KOPT-K1 (cell line): ENCODE results near the gene CORO2A.

Experiments used
- H3K27ac ChIP-seq: fragments of 200-600 bp; sonication (generic); 2 replicates; pipeline ENCODE4 v1.5.1; 2016; ENCODE audit warnings: antibody characterized with exemption, mild to moderate bottlenecking, low read depth, low read length; ENCODE audit not compliant: poor library complexity, severe bottlenecking
- H3K36me3 ChIP-seq: fragments of 200-600 bp; sonication (generic); 2 replicates; pipeline ENCODE4 v1.5.1; 2017; ENCODE audit warnings: antibody characterized with exemption, mild to moderate bottlenecking, low read length, moderate library complexity; ENCODE audit not compliant: insufficient read depth
- H3K9me3 ChIP-seq: fragments of 200-600 bp; sonication (generic); 2 replicates; pipeline ENCODE4 v1.5.1; 2017; ENCODE audit warnings: antibody characterized with exemption, low read length, mild to moderate bottlenecking; ENCODE audit not compliant: insufficient read depth, poor library complexity, severe bottlenecking

CORO2A gene, protein sequence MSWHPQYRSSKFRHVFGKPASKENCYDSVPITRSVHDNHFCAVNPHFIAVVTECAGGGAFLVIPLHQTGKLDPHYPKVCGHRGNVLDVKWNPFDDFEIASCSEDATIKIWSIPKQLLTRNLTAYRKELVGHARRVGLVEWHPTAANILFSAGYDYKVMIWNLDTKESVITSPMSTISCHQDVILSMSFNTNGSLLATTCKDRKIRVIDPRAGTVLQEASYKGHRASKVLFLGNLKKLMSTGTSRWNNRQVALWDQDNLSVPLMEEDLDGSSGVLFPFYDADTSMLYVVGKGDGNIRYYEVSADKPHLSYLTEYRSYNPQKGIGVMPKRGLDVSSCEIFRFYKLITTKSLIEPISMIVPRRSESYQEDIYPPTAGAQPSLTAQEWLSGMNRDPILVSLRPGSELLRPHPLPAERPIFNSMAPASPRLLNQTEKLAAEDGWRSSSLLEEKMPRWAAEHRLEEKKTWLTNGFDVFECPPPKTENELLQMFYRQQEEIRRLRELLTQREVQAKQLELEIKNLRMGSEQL

DNA sequence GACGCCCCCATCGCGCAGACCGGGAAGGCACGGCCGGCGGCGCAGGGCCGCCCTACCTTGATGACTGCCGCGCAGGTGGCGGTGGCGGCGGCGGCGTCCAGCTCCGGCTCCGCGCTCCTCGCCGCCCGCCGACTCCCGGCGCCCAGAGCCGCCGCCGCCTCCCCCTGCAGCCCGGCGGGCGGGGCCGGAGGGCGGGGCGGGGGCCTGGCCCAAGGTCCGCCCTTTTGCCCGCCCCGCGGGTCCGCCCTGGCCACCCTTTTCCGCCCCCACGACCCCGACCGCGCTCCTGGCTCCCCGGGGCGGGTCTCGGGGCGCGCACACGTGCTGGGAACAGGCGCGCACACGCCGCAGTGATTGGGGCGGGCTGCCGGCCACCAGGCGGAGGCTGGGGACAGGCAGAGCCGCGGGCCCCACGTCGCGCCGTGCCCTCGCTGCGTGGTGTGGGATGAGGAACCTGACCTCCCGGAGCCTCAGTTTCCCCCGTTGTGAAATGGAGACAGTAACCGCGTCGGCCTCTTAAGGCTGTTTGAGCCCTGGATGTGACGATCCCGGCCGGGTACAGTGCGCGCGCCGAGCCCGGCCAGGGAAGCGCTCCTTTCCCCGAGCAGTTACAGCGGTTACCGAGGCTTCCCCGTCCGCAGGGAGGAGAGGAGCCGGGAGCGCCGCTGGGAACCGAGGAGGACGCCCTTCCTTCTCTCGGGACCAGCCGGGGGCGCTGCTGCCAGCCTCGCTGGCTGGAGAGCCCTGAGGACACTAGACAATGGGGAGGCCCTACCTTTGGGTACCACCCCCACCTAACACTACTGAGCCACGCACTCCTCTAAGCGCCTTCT is at the start of gene CORO2A:
Gene CORO2A, minus strand, starts transcription at position 135 of the 833 bp plus-strand sequence. CDS start 34,977 bp downstream, outside the sequence.
- peak within 1 kb of the TSS; percentile 68 for H3K27ac ChIP-seq
- H3K36me3 ChIP-seq, result no peaks in the 10 kb centered on the region
- no peaks in the 10 kb centered on the region for H3K9me3 ChIP-seq

DNA sequence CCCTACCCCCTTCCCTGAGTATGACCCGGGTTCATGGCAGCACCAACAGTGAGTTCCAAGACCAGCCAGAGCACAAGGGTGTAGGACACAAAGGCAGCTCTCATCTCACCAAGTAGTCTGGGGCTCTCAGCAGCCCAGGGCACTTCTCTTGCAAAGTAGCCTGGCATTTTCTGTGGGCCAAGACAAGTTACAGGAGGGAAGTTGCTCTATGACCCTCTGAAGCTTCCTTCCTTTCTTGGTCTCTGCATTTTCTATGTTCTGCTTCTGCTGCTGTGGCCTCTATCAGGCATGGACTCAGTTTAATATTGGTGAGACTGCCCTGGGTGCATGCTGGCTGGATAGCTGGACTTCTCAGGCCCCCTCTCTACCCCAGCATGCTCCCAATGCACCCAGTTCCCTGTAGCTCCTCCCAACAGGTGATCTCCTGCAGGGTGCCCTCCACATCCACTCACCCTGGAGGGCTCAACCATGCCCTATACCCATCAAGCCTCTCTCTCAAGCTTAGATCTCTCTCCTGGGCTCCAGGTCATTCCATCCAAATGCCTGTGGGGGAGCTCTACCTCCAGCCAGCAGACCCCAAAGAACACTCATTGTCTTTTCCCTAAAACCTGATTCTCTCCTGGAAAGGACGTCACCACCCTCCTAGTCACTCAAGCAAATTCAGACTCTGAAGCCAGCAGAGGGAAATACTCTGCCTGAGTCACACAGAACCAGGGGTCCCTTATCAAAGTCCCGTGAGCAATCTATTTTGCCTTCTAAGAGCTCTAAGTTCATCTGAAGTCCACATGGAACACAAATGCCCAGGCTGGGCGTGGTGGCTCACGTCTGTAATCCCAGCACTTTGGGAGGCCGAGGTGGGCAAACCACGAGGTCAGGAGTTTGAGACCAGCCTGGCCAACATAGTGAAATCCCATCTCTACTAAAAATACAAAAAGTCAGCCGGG is 49.2 kb upstream of the CORO2A start:
- no peaks in the 10 kb centered on the region for H3K36me3 ChIP-seq
- H3K9me3 ChIP-seq, result no peaks in the 10 kb centered on the region
- no peak overlapping the region for H3K27ac ChIP-seq

DNA sequence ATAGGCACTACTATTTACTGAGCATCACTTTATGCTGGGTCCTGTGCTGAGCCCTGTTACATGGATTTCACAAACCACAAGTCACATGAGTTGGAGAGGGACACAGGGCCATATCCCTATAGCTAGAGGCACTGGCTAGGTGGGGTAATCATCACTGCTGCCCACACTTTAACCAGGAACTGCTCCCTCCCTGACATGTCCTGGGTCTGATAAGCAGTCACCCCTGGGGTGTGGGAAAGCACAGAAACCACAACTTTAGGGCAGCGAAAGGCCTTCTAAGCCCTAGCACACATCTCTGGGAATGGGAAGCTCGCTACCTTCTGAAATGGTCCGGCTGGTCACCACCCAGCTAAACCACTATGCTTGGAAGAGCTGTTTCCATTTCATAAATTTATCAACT is 48.0 kb upstream of the CORO2A start:
- H3K27ac ChIP-seq, result no peak overlapping the region
- H3K9me3 ChIP-seq, result no peaks in the 10 kb centered on the region
- no peaks in the 10 kb centered on the region for H3K36me3 ChIP-seq

DNA sequence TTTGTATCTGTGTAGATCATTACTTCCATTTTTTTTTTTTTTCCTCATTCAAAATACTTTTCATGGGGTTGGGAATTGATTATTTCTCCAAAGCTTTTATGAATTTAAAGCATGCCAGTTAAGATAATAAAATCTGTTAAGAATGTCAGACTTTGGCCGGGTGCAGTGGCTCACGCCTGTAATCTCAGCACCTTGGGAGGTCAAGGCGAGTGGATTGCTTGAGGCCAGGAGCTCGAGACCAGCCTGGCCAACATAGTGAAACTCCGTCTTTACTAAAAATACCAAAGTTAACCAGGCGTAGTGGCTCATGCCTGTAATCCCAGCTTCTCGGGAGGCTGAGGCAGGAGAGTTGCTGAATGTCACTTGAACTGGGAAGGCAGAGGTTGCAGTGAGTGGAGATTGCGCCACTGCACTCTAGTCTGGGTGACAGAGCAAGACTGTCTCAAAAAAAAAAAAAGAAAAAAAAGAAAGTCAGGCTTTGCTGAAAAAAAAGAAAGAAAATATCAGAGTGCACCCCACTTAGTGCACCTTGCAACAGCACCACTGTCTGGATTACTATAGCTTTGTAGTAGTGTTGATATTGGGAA is 44.6 kb upstream of the CORO2A start:
- H3K36me3 ChIP-seq, result no peaks in the 10 kb centered on the region
- H3K27ac ChIP-seq, result no peak overlapping the region

DNA sequence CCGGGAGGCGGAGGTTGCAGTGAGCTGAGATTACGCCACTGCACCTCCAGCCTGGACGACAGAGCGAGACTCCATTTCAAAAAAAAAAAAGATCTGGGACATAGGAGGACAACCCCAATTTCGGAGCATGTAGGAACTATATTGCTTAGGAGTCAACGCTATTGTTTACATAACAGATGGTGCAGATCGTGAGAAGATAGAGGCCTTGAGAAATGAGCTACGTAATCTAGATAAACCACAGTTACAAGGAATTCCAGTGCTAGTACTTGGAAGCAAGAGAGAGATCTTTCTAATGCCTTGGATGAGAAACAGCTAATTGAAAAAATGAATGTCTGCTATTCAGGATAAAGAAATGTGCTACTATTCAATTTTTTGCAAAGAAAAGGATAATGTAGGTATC is 42.7 kb upstream of the CORO2A start:
- Histone ChIP-seq H3K36me3 (no peaks in the 10 kb centered on the region), H3K27ac (no peak overlapping the region), H3K9me3 (no peaks in the 10 kb centered on the region)

More for the DNA sequence above, 44.6 kb upstream of the CORO2A start:
- no peaks in the 10 kb centered on the region for H3K9me3 ChIP-seq

DNA sequence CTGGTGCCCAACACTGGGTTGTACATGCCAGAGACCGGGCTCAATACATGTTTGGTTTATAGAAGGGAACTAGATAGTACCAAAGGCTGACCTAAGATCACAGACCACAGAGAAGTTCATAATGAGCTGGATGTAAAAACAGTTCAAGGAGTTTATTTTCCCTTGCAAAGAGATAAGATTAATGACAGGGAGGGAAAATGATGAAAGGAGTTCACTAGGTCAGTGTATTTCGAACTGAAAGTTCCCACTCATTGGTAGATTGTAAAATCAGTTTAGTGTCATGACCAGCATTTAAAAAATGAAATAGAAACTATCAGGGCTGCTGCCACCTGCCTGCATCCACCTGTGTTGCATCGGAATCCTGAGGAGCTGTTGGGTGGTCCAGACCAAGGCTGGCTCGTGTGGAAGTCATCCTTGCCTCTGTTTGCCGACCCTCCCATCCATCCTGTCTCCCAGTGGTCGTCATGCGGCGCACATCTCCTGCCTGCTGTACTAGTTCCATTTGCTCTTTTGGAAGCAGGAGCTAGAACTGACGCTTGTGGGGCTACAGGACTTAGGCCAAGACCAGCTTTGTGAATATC is 41.9 kb upstream of the CORO2A start:
- Histone ChIP-seq H3K27ac (no peak overlapping the region), H3K36me3 (no peaks in the 10 kb centered on the region)

DNA sequence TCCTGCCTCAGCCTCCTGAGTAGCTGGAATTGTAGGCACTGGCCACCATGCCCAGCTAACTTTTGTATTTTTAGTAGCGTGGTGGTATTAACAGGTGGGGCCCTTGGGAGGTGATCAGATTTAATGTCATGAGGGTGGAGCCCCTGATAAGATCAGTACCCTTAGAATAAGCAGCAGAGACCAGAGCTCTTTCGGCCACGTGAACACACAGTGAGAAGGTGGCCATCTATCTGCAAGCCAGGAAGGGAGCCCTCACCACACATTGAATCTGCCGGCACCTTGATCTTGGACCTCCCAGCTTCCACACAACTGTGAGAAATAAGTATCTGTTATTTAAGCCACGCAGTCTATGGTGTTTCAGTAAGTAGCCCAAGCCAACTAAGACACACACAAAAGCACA is 40.5 kb upstream of the CORO2A start:
- no peak overlapping the region for H3K27ac ChIP-seq
- H3K9me3 ChIP-seq, result no peaks in the 10 kb centered on the region
- H3K36me3 ChIP-seq, result no peaks in the 10 kb centered on the region

More for the DNA sequence above, 41.9 kb upstream of the CORO2A start:
- no peaks in the 10 kb centered on the region for H3K9me3 ChIP-seq

DNA sequence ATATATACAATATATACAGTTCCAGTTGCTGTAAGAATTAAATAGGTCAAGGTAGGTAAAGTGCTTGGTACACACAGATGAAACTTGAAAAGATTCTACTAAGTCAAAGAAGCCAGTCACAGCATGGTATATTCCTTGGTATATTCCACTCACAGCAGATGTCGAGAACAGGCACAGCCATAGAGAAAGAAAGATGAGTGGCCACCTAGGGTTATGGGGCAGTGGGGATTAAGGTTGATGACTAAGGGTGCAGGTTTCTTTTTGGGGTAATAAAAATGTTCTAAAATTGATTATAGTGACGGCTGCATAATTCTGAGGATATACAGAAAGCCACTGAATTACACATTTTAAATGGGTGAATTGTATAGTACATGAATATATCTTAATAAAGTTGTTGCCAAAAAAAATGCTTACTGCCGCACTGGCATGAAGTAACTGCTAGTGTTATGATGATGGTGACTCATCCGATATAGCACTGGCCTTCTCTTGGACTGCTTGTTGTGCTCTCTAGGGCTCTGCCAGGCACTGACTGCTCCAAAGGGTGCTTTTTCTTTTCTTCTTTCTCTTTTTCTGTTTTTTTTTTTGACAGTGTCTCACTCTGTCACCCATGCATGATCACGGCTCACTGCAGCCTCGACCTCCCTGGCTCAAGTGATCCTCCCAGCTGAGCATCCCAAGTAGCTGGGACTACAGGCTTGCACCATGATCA is 39.5 kb upstream of the CORO2A start:
- Histone ChIP-seq H3K27ac (no peak overlapping the region), H3K36me3 (no peaks in the 10 kb centered on the region), H3K9me3 (no peaks in the 10 kb centered on the region)

DNA sequence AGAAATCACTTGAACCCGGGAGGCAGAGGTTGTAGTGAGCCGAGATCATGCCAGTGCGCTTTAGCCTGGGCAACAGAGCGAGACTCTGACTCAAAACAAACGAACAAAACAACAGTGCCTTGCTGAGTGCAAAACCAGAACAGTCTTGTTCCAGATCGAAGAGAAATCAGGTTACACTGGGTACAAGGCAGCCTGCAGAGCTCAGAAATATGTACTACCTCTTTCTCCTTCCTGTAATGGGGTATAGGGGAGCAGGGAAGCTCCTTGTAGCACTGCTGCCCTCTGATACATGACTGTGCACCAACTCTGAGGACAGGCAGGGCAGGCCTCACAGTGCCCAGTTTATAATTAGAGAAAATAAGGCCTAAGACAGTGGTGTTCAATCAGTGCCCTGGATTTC is 38.4 kb upstream of the CORO2A start:
- no peak overlapping the region for H3K27ac ChIP-seq
- no peaks in the 10 kb centered on the region for H3K36me3 ChIP-seq

DNA sequence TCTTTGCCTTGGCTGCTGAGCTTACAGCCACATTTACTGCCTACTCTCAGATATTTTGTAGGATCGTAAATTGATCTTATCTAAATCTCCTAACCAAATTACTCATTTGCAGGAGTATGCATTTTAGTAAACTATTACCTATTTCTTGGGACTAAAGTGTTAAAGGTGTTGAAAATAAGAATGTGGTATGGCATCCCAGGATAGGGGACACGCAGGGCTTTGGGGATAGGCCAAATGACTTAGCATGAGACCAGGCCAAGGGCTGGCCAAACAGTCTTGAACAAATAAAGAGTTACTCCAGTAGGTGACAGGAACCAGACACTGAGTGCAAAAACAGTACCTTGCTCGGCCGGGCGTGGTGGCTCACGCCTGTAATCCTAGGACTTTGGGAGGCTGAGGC is 37.9 kb upstream of the CORO2A start:
- H3K27ac ChIP-seq, result no peak overlapping the region
- no peaks in the 10 kb centered on the region for H3K9me3 ChIP-seq
- H3K36me3 ChIP-seq, result no peaks in the 10 kb centered on the region

More for the DNA sequence above, 38.4 kb upstream of the CORO2A start:
- no peaks in the 10 kb centered on the region for H3K9me3 ChIP-seq

DNA sequence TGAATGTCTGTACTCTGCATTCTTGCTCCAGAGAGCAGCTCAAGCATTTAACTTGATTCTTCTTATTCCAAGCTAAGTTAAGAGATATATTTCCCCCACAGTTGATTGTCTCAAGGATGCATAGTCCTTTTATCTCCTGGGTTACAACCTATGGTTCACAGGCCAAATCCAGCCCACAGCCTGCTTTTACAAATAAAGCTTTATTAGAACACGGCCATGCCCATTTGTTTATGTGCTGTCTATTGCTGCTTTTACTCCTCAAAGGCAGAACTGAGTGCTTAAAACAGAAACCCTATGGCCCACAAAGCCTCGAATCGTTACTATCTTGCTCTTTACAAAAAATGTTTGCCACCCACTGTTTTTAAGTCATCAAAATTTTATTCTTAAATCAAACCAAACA is 37.2 kb upstream of the CORO2A start:
- Histone ChIP-seq H3K9me3 (no peaks in the 10 kb centered on the region), H3K36me3 (no peaks in the 10 kb centered on the region), H3K27ac (no peak overlapping the region)

DNA sequence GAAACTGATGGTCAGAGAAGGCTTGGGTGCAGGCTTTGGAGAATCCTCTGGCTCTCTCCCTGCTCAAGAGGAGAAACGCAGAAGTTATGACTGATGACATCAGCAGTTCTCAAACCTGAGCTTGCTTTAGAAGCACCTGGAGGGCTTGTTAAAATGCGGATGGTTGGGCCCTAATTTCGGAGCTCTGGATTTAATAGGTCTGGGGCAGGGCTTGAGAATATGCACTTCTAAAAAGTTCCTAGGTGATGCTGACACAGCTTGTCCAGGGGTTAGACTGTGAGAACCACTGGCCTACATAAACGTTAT is 36.6 kb upstream of the CORO2A start:
- no peaks in the 10 kb centered on the region for H3K9me3 ChIP-seq
- no peaks in the 10 kb centered on the region for H3K36me3 ChIP-seq
- H3K27ac ChIP-seq, result no peak overlapping the region

DNA sequence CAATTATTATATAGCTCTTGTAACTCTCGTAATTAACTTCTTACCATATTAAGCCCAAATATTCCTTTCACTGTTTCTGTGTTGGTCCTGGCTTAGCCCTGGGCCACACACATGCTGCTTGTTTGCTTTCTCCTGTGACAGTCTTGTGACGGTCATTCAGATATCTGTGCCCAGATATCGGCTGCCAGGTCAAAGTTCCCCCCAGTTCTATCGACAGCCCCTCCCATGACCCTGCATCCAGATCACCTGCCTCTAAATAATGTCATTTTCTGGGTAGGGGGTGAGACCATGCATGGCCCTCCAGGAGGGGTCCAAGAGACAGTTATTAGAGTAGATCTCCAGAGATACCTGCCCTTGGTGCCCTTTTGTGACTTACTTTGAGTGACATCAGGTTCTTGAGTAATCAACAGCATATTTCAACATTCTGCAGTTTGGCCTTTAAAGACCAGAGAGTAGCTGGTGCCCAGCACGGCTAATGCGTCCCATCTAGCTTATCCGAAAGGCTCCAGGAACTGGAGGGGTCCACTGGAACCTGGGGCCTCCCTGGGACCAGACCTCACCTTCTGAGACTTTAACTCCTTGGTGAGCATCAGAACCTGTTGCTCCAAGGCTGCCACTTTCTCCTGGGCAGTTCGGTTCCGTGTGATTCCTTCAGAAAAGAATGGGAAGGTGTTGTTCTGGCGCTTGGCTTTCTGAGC is 36.1 kb upstream of the CORO2A start:
- Histone ChIP-seq H3K36me3 (no peaks in the 10 kb centered on the region), H3K9me3 (no peaks in the 10 kb centered on the region), H3K27ac (no peak overlapping the region)
